ENCODE measurements around the gene KIF5C.
A peak's percentile ranks its signal among the peaks of the same experiment; 100 is the strongest.

Gene KIF5C

GRCh38 chr2:148917431-148917830, 42.4 kb downstream of the KIF5C start:
- H3K9me3 ChIP-seq (ENCODE audit: control insufficient read depth in 5 of 5, low read length in 5 of 5), result peaks cover 3 to 18% (median 16%) of the 10 kb centered on the region in 5 donors
- no peaks in the 10 kb centered on the region for H3K27me3 ChIP-seq (ENCODE audit: control insufficient read depth in 5 of 5, insufficient read depth in 4 of 5, low read length in 5 of 5)
- no peaks in the 10 kb centered on the region for H3K36me3 ChIP-seq (ENCODE audit: control insufficient read depth in 5 of 5, insufficient read depth in 5 of 5, low read length in 5 of 5)
- no peak overlapping the region for H3K27ac ChIP-seq (ENCODE audit: low read depth, low read length)
- no peak overlapping the region for H3K4me3 ChIP-seq (ENCODE audit: low read depth in 1 of 5, low read length in 5 of 5)
- no peak overlapping the region for H3K9ac ChIP-seq (ENCODE audit: low read length in 5 of 5)
- H3K4me1 ChIP-seq (ENCODE audit: control insufficient read depth in 5 of 5, insufficient read depth in 5 of 5, low read length in 5 of 5), result peaks cover 0 to 3% (median 0%) of the 10 kb centered on the region in 5 donors

- H3K36me3 ChIP-seq (ENCODE audit: control insufficient read depth in 5 of 5, insufficient read depth in 5 of 5, low read length in 5 of 5), result no peaks in the 10 kb centered on the region
- no peak overlapping the region for H3K27ac ChIP-seq (ENCODE audit: low read depth, low read length)
- no peaks in the 10 kb centered on the region for H3K27me3 ChIP-seq (ENCODE audit: control insufficient read depth in 5 of 5, insufficient read depth in 4 of 5, low read length in 5 of 5)
- peak overlapping the region in 1 of 5 donors; percentile 12 for H3K4me3 ChIP-seq (ENCODE audit: low read depth in 1 of 5, low read length in 5 of 5)
- no peak overlapping the region for H3K9ac ChIP-seq (ENCODE audit: low read length in 5 of 5)
- H3K9me3 ChIP-seq (ENCODE audit: control insufficient read depth in 5 of 5, low read length in 5 of 5), result peaks cover 3 to 18% (median 16%) of the 10 kb centered on the region in 5 donors
- H3K4me1 ChIP-seq (ENCODE audit: control insufficient read depth in 5 of 5, insufficient read depth in 5 of 5, low read length in 5 of 5), result peaks cover 0 to 3% (median 0%) of the 10 kb centered on the region in 5 donors
Measured at GRCh38 chr2:148918554-148918953, 43.5 kb downstream of the KIF5C start.

GRCh38 chr2:148920559-148920958, 45.5 kb downstream of the KIF5C start:
- no peak overlapping the region for H3K27ac ChIP-seq (ENCODE audit: low read depth, low read length)

GRCh38 chr2:148922062-148922461, 47.0 kb downstream of the KIF5C start:
- no peak overlapping the region for H3K27ac ChIP-seq (ENCODE audit: low read depth, low read length)
- peaks cover 3 to 18% (median 16%) of the 10 kb centered on the region in 5 donors for H3K9me3 ChIP-seq (ENCODE audit: control insufficient read depth in 5 of 5, low read length in 5 of 5)
- H3K4me3 ChIP-seq (ENCODE audit: low read depth in 1 of 5, low read length in 5 of 5), result no peak overlapping the region
- H3K9ac ChIP-seq (ENCODE audit: low read length in 5 of 5), result no peak overlapping the region
- H3K36me3 ChIP-seq (ENCODE audit: control insufficient read depth in 5 of 5, insufficient read depth in 5 of 5, low read length in 5 of 5), result no peaks in the 10 kb centered on the region
- peaks cover 0 to 4% (median 2%) of the 10 kb centered on the region in 5 donors for H3K4me1 ChIP-seq (ENCODE audit: control insufficient read depth in 5 of 5, insufficient read depth in 5 of 5, low read length in 5 of 5)
- H3K27me3 ChIP-seq (ENCODE audit: control insufficient read depth in 5 of 5, insufficient read depth in 4 of 5, low read length in 5 of 5), result no peaks in the 10 kb centered on the region

More at GRCh38 chr2:148920559-148920958, 45.5 kb downstream of the KIF5C start:
- Histone ChIP-seq H3K4me3 (ENCODE audit: low read depth in 1 of 5, low read length in 5 of 5) (no peak overlapping the region), H3K4me1 (ENCODE audit: control insufficient read depth in 5 of 5, insufficient read depth in 5 of 5, low read length in 5 of 5) (no peaks in the 10 kb centered on the region), H3K9ac (ENCODE audit: low read length in 5 of 5) (no peak overlapping the region), H3K27me3 (ENCODE audit: control insufficient read depth in 5 of 5, insufficient read depth in 4 of 5, low read length in 5 of 5) (no peaks in the 10 kb centered on the region), H3K36me3 (ENCODE audit: control insufficient read depth in 5 of 5, insufficient read depth in 5 of 5, low read length in 5 of 5) (no peaks in the 10 kb centered on the region), H3K9me3 (ENCODE audit: control insufficient read depth in 5 of 5, low read length in 5 of 5) (peaks cover 3 to 18% (median 16%) of the 10 kb centered on the region in 5 donors)

- no peaks in the 10 kb centered on the region for H3K27me3 ChIP-seq (ENCODE audit: control insufficient read depth in 5 of 5, insufficient read depth in 4 of 5, low read length in 5 of 5)
- H3K9ac ChIP-seq (ENCODE audit: low read length in 5 of 5), result no peak overlapping the region
- H3K27ac ChIP-seq (ENCODE audit: low read depth, low read length), result no peak overlapping the region
- H3K36me3 ChIP-seq (ENCODE audit: control insufficient read depth in 5 of 5, insufficient read depth in 5 of 5, low read length in 5 of 5), result no peaks in the 10 kb centered on the region
- peaks cover 0 to 8% (median 4%) of the 10 kb centered on the region in 5 donors for H3K4me1 ChIP-seq (ENCODE audit: control insufficient read depth in 5 of 5, insufficient read depth in 5 of 5, low read length in 5 of 5)
- peaks cover 3 to 18% (median 13%) of the 10 kb centered on the region in 5 donors for H3K9me3 ChIP-seq (ENCODE audit: control insufficient read depth in 5 of 5, low read length in 5 of 5)
- H3K4me3 ChIP-seq (ENCODE audit: low read depth in 1 of 5, low read length in 5 of 5), result no peak overlapping the region
Measured at GRCh38 chr2:148922776-148923475, 47.9 kb downstream of the KIF5C start.

GRCh38 chr2:148924514-148925178, 49.6 kb downstream of the KIF5C start:
- Histone ChIP-seq H3K27ac (ENCODE audit: low read depth, low read length) (no peak overlapping the region), H3K4me3 (ENCODE audit: low read depth in 1 of 5, low read length in 5 of 5) (no peak overlapping the region), H3K4me1 (ENCODE audit: control insufficient read depth in 5 of 5, insufficient read depth in 5 of 5, low read length in 5 of 5) (peaks cover 0 to 8% (median 4%) of the 10 kb centered on the region in 5 donors), H3K9ac (ENCODE audit: low read length in 5 of 5) (no peak overlapping the region), H3K36me3 (ENCODE audit: control insufficient read depth in 5 of 5, insufficient read depth in 5 of 5, low read length in 5 of 5) (no peaks in the 10 kb centered on the region), H3K27me3 (ENCODE audit: control insufficient read depth in 5 of 5, insufficient read depth in 4 of 5, low read length in 5 of 5) (no peaks in the 10 kb centered on the region), H3K9me3 (ENCODE audit: control insufficient read depth in 5 of 5, low read length in 5 of 5) (peaks cover 0 to 4% (median 0%) of the 10 kb centered on the region in 5 donors)

- Histone ChIP-seq H3K9me3 (ENCODE audit: control insufficient read depth in 5 of 5, low read length in 5 of 5) (no peaks in the 10 kb centered on the region), H3K36me3 (ENCODE audit: control insufficient read depth in 5 of 5, insufficient read depth in 5 of 5, low read length in 5 of 5) (no peaks in the 10 kb centered on the region), H3K9ac (ENCODE audit: low read length in 5 of 5) (no peak overlapping the region), H3K4me3 (ENCODE audit: low read depth in 1 of 5, low read length in 5 of 5) (peak overlapping the region in 4 of 5 donors; percentile 11 to 50 (median 40)), H3K27me3 (ENCODE audit: control insufficient read depth in 5 of 5, insufficient read depth in 4 of 5, low read length in 5 of 5) (no peaks in the 10 kb centered on the region), H3K27ac (ENCODE audit: low read depth, low read length) (no peak overlapping the region), H3K4me1 (ENCODE audit: control insufficient read depth in 5 of 5, insufficient read depth in 5 of 5, low read length in 5 of 5) (peaks cover 0 to 10% (median 6%) of the 10 kb centered on the region in 5 donors)
Measured at GRCh38 chr2:148926291-148926961, 51.4 kb downstream of the KIF5C start.

GRCh38 chr2:148926981-148927401, 52.0 kb downstream of the KIF5C start:
- Histone ChIP-seq H3K27me3 (ENCODE audit: control insufficient read depth in 5 of 5, insufficient read depth in 4 of 5, low read length in 5 of 5) (no peaks in the 10 kb centered on the region), H3K4me1 (ENCODE audit: control insufficient read depth in 5 of 5, insufficient read depth in 5 of 5, low read length in 5 of 5) (peaks cover 0 to 10% (median 6%) of the 10 kb centered on the region in 5 donors), H3K36me3 (ENCODE audit: control insufficient read depth in 5 of 5, insufficient read depth in 5 of 5, low read length in 5 of 5) (no peaks in the 10 kb centered on the region), H3K27ac (ENCODE audit: low read depth, low read length) (no peak overlapping the region), H3K9ac (ENCODE audit: low read length in 5 of 5) (no peak overlapping the region), H3K9me3 (ENCODE audit: control insufficient read depth in 5 of 5, low read length in 5 of 5) (no peaks in the 10 kb centered on the region), H3K4me3 (ENCODE audit: low read depth in 1 of 5, low read length in 5 of 5) (peak overlapping the region in 4 of 5 donors; percentile 11 to 50 (median 40))

GRCh38 chr2:148928395-148928794, 53.4 kb downstream of the KIF5C start:
- Histone ChIP-seq H3K4me3 (ENCODE audit: low read depth in 1 of 5, low read length in 5 of 5) (no peak overlapping the region), H3K27ac (ENCODE audit: low read depth, low read length) (no peak overlapping the region), H3K4me1 (ENCODE audit: control insufficient read depth in 5 of 5, insufficient read depth in 5 of 5, low read length in 5 of 5) (peaks cover 0 to 10% (median 6%) of the 10 kb centered on the region in 5 donors), H3K27me3 (ENCODE audit: control insufficient read depth in 5 of 5, insufficient read depth in 4 of 5, low read length in 5 of 5) (no peaks in the 10 kb centered on the region), H3K36me3 (ENCODE audit: control insufficient read depth in 5 of 5, insufficient read depth in 5 of 5, low read length in 5 of 5) (no peaks in the 10 kb centered on the region), H3K9ac (ENCODE audit: low read length in 5 of 5) (no peak overlapping the region), H3K9me3 (ENCODE audit: control insufficient read depth in 5 of 5, low read length in 5 of 5) (no peaks in the 10 kb centered on the region)

All from subcutaneous abdominal adipose tissue (tissue), 5 donors.